KOPT-K1 (cell line): Measurements from ENCODE around the gene VWA3B.

ENCODE experiments used
- H3K27ac ChIP-seq: fragments of 200-600 bp; sonication (generic); 2 replicates; pipeline ENCODE4 v1.5.1; 2016; ENCODE audit warnings: antibody characterized with exemption, mild to moderate bottlenecking, low read depth, low read length; ENCODE audit not compliant: poor library complexity, severe bottlenecking
- H3K36me3 ChIP-seq: fragments of 200-600 bp; sonication (generic); 2 replicates; pipeline ENCODE4 v1.5.1; 2017; ENCODE audit warnings: antibody characterized with exemption, mild to moderate bottlenecking, low read length, moderate library complexity; ENCODE audit not compliant: insufficient read depth
- H3K9me3 ChIP-seq: fragments of 200-600 bp; sonication (generic); 2 replicates; pipeline ENCODE4 v1.5.1; 2017; ENCODE audit warnings: antibody characterized with exemption, low read length, mild to moderate bottlenecking; ENCODE audit not compliant: insufficient read depth, poor library complexity, severe bottlenecking

VWA3B gene

DNA sequence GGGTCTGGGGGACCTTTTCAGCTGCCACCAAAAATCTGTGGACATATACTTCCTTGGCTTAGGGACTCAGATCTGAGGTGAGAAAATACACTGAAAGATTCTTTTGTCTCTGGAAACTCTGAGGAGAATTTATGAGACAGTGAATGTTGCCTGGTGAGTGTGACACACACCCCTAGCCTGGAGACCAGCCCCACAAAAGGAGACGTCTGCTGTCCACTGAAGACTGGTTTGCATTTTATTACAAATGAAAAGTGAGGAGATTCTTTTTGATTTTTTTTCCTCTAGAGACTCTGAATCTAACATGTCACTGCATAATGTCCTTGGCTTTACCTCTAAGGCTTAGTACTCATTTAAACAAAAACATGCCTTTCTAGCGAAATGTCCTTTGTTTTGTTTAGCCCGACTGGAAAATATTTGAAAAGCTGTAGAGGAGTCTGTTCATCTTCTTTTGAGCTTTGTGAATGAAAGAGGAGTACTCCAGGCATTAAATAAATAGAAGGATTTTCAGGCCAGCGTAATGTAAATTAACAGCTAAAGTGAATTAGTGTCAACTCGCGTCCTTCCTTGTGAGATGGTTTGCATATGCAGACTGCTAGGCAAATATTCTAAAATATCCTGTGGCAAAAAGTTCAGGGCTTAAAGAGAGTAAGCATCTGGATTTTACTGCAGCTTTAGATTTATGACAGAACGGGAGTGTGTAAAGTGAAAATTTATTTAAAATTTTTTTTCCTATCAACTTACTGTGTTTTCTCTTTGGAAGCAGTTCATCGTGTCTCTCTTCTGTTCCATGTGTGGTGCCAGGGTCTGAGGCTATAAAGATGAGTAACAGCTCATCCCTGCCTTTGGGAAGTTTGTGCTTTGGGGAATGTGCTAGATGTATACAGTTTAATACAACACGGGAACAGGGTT is 125.4 kb downstream of the VWA3B start:
- Histone ChIP-seq H3K36me3 (no peaks in the 10 kb centered on the region), H3K9me3 (no peaks in the 10 kb centered on the region), H3K27ac (no peak overlapping the region)

DNA sequence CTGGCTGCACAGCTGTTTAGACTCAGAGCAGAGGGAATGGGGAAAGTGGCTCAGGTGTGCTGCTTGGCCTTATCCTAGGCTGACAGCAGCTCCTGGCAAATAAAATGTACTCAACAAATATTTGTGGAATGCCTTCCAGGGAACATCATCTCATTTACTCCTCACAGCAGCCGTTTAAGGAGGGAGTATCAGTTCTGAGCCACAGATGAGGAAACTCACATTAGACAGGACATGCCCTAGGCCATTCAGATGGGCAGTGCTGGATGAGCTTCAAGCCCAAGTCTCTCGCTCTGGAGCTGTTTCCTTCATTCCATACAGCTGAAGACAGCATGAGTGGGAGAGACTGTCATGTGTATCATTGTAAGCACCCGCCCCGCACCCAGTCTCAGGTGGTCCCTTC is 129.6 kb downstream of the VWA3B start:
- Histone ChIP-seq H3K27ac (no peak overlapping the region), H3K36me3 (no peaks in the 10 kb centered on the region), H3K9me3 (peaks cover 14% of the 10 kb centered on the region)

DNA sequence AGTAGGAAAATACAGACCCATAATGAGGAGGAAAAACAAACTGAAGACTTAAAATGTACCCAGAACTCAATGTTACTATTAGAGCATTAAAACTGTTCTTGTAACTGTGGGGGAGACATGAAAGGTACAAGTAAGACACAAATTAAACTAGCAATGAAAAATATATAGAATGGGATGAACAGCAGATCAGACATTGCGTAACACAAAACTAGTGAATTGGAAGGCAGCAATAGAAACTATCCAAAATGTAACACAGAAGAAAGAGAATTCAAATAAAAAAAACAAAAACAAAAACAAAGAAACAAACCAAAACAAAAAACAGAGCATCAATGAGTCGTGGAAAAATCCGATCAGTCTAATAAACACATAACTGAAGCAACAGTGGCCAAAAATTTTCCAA is 132.2 kb downstream of the VWA3B start:
- Histone ChIP-seq H3K27ac (no peak overlapping the region), H3K36me3 (no peaks in the 10 kb centered on the region), H3K9me3 (peaks cover 18% of the 10 kb centered on the region)

DNA sequence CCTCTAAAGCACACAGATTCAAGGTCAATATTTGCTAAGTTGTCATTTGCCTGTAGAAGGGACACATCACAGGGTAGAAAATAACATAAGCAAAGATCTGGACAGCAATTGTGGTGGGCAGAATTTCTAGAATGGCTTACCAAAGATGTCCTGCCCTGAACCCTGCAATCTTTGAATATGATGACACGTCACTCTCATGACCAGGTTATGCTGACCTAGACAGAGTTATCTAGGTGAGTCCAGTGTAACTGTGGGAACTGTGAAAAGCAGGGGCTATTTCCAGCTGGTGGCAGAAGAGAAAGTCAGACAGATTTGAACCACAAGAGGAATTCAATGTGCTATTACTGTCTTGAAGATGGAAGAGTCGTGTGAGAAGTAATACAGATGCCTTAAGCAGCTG is 147.0 kb downstream of the VWA3B start:
- Histone ChIP-seq H3K9me3 (no peaks in the 10 kb centered on the region), H3K27ac (no peak overlapping the region), H3K36me3 (no peaks in the 10 kb centered on the region)

DNA sequence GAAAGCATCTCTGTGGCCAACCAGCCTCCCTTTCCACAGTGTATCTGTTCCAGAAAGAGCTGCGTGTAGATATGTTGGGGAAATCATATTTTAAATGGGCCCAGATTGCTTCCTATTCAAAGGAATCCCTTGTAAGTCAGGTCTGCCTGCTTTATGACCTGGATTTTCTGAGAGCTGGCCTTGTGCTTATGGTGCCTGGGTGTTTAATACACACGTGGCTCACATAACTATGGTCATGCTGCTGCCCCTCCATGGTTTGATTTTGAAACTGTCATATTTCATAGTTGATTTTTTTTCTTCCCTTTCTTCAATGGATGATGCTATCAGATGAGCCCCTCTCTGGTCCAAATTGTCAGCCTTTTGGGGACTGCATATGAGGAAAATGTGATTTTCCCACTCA is 147.8 kb downstream of the VWA3B start:
- no peaks in the 10 kb centered on the region for H3K9me3 ChIP-seq
- H3K27ac ChIP-seq: no peak overlapping the region
- no peaks in the 10 kb centered on the region for H3K36me3 ChIP-seq

DNA sequence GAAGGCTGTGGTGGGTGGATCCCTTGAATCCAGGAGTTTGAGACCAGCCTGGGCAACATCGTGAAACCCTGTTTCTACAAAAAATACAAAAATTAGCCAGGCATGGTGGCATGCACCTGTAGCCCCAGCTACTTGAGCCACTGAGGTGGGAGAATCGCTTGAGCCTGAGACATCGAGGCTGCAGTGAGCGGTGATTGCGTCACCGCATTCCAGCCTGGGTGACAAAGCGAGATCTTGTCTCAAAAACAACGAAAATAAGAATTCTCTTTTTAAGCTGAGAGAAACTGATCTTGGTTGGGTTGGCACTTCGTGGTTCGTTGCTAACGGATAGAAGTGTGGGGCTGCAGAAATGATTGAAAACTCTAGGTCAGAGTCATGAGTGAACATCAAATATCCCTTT is 150.0 kb downstream of the VWA3B start:
- no peaks in the 10 kb centered on the region for H3K36me3 ChIP-seq
- H3K9me3 ChIP-seq: no peaks in the 10 kb centered on the region
- no peak overlapping the region for H3K27ac ChIP-seq

DNA sequence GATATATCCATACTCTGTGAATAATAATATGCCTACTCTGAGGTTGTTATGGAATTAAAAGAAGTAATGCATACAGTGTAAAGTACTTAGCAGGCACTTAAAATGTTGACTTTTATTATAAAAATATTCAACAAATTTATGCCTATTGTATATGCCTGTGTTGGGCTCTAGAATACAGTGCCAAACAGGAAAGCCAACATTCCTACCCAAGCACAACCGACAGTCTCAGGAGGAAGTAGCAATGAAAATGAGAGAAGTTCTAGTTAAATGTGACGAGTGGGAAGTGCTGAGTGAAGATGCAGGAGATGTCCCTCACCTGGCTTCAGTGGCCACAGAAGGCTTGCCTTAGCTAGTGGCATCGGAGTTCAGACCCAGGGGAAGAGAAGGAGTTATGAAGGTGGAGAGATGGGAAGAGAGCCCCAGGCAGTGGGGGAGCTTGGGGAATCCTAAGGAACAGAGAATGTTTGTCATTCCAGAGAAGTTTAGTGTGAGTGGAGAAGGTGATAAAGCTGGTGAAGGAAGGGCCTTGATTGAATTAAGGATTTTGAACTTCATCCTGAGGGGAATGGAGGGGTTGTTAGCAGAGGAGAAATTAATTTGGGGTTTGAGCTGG is 153.9 kb downstream of the VWA3B start:
- no peak overlapping the region for H3K27ac ChIP-seq
- no peaks in the 10 kb centered on the region for H3K36me3 ChIP-seq
- no peaks in the 10 kb centered on the region for H3K9me3 ChIP-seq

DNA sequence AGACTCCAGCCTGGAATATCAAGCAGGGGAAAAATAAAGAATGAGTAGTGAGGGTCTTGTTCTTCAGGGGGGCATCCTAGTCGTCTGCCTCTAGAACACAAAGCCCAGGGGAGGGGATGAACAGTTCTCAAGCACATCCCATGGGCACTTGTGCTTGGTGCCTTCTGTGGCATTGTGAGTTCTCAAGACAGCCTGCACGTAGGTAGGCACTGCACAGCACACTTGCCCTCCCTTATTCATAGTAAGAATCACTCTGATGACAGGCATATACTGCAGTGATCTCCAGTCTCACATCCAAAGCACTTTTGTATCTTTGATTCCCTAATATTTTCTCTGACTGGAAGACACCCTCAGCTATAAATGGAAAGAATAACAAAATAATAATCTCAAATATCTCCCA is 154.6 kb downstream of the VWA3B start:
- Histone ChIP-seq H3K36me3 (no peaks in the 10 kb centered on the region), H3K9me3 (no peaks in the 10 kb centered on the region), H3K27ac (no peak overlapping the region)

DNA sequence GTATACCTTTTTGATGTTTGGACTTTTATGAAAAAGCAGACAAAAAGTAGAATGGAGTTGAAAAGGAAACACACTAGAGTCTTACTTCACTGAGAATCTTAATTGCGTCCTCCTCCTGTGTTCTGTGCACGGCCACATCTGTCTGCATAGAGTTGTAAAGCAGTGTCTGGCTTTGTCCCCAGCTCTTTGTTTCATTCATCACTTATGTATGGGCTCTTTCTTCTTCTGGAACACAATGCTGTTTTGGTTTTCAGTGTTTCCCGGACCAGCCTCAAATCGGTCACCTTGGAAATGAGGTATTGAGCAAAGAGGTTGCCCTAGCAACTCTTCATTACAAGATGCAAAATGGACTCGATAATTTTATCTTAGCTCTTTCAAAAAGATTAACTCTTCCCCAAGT is 155.0 kb downstream of the VWA3B start:
- H3K9me3 ChIP-seq: peaks cover 4% of the 10 kb centered on the region
- H3K27ac ChIP-seq: no peak overlapping the region
- no peaks in the 10 kb centered on the region for H3K36me3 ChIP-seq

DNA sequence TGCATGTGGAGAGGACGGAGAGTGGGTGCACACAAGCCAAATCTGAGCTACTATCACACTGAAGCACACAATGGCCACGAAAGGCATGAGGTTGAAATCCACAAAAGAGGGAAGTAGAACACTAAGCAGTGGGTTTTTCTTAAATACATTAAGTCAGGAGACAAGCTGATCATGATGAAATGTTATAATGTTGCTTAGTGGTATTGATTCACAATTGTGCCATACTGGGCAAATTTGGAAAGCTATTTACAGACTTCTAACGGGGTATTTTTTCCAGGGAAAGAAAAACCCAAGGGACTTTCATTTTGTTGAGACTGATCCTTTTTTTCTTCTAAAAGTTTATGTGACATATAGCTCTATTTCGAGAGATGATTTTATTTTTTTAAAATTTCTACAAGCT is 158.5 kb downstream of the VWA3B start:
- no peak overlapping the region for H3K27ac ChIP-seq
- H3K36me3 ChIP-seq: no peaks in the 10 kb centered on the region

DNA sequence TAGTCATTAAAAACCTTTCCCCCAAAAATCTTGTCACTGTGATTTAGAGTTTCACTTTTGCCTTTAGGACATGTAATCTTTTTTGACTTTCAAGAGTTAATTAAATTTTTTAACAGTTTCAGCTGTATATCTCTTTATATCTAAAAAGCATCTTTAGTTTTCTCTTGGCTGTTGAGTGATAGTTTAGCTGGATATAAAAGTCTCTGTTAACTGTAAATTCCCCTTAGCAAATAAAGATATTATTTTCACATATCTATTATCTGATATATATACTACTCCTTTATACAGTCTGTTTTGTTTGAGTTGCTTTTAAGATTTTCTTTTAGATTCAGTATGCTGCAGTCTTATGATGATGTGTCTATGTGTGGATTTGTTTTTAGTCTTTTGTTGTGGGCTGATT is 160.4 kb downstream of the VWA3B start:
- H3K9me3 ChIP-seq: peaks cover 20% of the 10 kb centered on the region
- no peaks in the 10 kb centered on the region for H3K36me3 ChIP-seq
- no peak overlapping the region for H3K27ac ChIP-seq

More for the DNA sequence above, 158.5 kb downstream of the VWA3B start:
- peaks cover 20% of the 10 kb centered on the region for H3K9me3 ChIP-seq

DNA sequence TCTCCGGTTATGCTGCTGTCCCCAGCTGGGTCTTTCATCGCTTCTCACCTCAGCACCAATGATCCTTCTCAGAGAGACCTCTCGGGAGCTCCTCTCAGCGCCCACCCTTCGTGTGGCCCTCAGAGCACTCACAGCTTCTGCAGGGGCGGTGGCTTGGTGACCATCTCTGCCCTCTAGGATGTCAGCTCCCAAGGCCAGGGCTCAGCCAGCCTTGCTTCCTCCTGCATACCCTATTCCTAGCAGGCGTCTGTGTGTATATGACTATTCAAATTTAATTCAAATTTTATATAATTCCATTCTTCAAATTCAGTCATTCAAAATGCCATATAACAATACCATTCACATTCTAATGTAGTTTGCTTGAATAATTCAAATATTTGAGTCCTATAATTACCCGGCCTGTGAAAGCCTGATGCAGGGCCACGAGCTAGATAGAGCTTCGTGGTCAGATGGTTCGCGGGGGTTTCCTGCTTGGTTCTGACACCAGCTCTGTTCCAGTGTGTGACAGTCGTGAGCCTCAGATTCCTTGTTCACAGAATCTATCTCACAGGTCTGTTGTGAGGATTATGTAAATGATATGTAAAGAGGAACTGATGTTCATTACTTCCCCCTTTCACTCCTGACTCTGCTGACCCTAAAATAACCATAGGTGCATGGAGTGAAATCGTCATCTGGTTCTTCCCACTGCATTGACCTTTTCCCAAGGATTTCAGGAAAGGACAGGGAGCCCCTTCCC is 165.2 kb downstream of the VWA3B start:
- Histone ChIP-seq H3K9me3 (peaks cover 14% of the 10 kb centered on the region), H3K36me3 (no peaks in the 10 kb centered on the region)

DNA sequence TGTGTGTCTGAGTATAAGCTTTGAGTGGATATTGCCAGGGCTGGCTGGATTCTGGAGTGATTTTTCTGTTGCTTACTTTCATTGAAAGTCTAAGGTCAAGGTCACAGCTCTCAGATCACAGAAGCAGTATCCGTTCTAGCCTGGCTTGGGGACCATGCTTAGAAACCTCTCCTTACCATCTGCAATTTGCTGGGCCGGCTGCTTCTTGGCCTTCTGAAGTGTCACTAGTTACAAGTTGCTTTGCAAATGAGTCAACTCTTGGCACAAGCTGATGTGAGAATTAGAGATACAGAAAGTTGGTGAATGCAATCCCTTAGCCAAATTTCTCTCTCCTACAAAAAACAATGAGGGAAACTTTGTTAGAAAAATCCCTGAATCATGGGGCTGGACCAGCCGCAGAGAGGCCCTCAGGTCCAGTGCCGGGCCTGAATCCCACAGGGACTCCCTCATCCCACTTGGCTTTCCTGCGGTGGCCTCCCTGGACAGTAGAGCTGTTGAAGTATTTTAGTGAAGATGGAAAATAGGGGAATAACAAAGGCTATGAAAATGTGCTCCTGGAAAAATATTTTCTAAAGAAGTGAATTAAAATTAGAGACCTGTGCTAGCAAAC is 166.6 kb downstream of the VWA3B start:
- Histone ChIP-seq H3K36me3 (no peaks in the 10 kb centered on the region), H3K9me3 (peaks cover 2% of the 10 kb centered on the region), H3K27ac (no peak overlapping the region)

More for the DNA sequence above, 165.2 kb downstream of the VWA3B start:
- no peak overlapping the region for H3K27ac ChIP-seq

DNA sequence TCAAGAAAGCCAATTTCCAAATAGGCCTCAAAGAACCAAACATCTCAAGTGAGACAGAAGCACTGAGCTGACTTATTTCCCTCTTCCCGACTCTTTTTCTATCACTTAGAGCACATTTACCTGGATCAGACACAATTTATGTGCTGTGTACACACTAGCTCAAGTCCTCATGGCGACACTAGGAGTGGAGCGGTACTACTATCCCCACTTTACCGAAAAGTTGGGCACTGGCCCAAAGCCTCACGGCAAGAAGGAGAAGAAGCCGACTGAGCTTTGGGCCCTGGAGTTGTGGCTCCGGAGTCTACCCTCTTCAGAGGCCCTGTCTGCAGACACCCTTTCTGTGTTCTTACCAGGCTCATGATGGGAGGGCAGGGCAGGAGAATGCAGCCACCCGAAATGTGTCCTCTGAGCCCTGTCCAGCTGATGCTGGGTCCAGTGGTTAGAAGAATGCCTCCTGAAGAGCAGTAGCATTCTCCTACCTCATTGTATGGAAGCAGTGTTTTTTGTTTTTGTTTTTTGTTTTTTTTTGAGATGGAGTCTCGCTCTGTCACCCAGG is 167.6 kb downstream of the VWA3B start:
- no peaks in the 10 kb centered on the region for H3K36me3 ChIP-seq
- no peak overlapping the region for H3K27ac ChIP-seq
- no peaks in the 10 kb centered on the region for H3K9me3 ChIP-seq

DNA sequence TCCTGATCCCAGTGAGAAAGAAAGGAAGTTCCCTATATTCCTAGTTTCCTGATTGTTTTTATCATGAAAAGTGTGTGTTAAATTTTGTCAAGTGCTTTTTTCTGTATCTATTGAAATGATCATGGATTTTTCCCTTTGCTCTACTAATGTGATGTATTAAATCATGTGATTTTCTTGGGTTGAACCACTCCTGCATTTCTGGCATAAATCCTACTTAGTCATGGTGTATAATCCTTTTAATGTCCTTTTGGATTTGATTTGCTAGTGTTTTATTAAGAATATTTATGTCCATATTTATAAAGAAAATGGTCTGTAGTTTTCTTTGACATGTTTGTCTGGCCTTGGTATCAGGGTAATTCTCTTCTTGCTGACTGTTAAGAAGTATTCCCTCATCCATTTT is 171.9 kb downstream of the VWA3B start:
- Histone ChIP-seq H3K27ac (no peak overlapping the region), H3K36me3 (no peaks in the 10 kb centered on the region), H3K9me3 (peaks cover 27% of the 10 kb centered on the region)
